Natural killer cell (primary cell): ENCODE results near the gene DOK6. TPM values are rescaled to one million over a fixed set of nuclear protein-coding genes. Genes with fewer than 3 reads are reported as not detected.

Source experiments
- ATAC-seq, 3 donors: fragments of 150-1000 bp in 2 of 3; fragments of 200-7000 bp in 1 of 3; cut with Tn5 transposase; 1 replicate in 1 of 3; 2 replicates in 2 of 3; pipeline ENCODE4 v1.10.0; 2021; ENCODE audit warnings: mild to moderate bottlenecking in 2 of 3, moderate library complexity in 2 of 3
- DNase-seq, 2 donors: peaks; one replicate each; pipeline versions ENCODE4 v3.0.0 to v3.0.0-alpha.2; 2013 to 2021; ENCODE audit warnings: mixed read lengths in 1 of 2
- H3K27ac ChIP-seq: one replicate; pipeline ENCODE4 v1.5.1; 2013; ENCODE audit warnings: mild to moderate bottlenecking, low read length
- H3K27me3 ChIP-seq: one replicate; pipeline ENCODE4 v1.6.1; 2013; ENCODE audit warnings: low read length; ENCODE audit not compliant: control insufficient read depth, insufficient read depth
- H3K36me3 ChIP-seq: one replicate; pipeline ENCODE4 v1.6.1; 2013; ENCODE audit warnings: low read length; ENCODE audit not compliant: control insufficient read depth, insufficient read depth
- H3K4me1 ChIP-seq: one replicate; pipeline ENCODE4 v1.6.1; 2013; ENCODE audit warnings: low read length; ENCODE audit not compliant: control insufficient read depth, insufficient read depth
- H3K4me3 ChIP-seq: one replicate; pipeline ENCODE4 v1.5.1; 2013; ENCODE audit warnings: low read length
- H3K9me3 ChIP-seq: one replicate; pipeline ENCODE4 v1.6.1; 2013; ENCODE audit warnings: low read length; ENCODE audit not compliant: control insufficient read depth, insufficient read depth
- H3K27ac Mint-ChIP-seq, 2 donors: one replicate each; pipeline ENCODE4 v1.8.0; 2022; ENCODE audit warnings: mild to moderate bottlenecking in 2 of 2, mixed read lengths in 2 of 2, moderate library complexity in 1 of 2
- H3K27me3 Mint-ChIP-seq, 2 donors: one replicate each; pipeline ENCODE4 v1.8.0; 2022; ENCODE audit warnings: low read depth in 2 of 2, mixed read lengths in 2 of 2
- H3K36me3 Mint-ChIP-seq: one replicate; pipeline ENCODE4 v1.8.0; 2022; ENCODE audit warnings: mixed read lengths
- H3K4me1 Mint-ChIP-seq, 2 donors: one replicate each; pipeline ENCODE4 v1.8.0; 2022; ENCODE audit warnings: mixed read lengths in 2 of 2
- H3K4me3 Mint-ChIP-seq: one replicate; pipeline ENCODE4 v1.8.0; 2022; ENCODE audit warnings: mild to moderate bottlenecking, moderate library complexity, mixed read lengths
- H3K9me3 Mint-ChIP-seq, 2 donors: one replicate each; pipeline ENCODE4 v1.8.0; 2022; ENCODE audit warnings: mixed read lengths in 2 of 2
- CTCF ChIP-seq: fragments of 200-600 bp; IDR thresholded peaks from one replicate; pipeline ENCODE4 v1.8.0; 2022; ENCODE audit warnings: antibody characterized with exemption
- WGBS: methylation state at CpG from one replicate; pipeline ENCODE4 v1.1.7; 2013; ENCODE audit warnings: missing lambda C conversion rate; ENCODE audit not compliant: insufficient coverage; 5-methylcytosine and 5-hydroxymethylcytosine counted together
- intact Hi-C: fragments of 100-400 bp; cut with micrococcal nuclease; formaldehyde crosslinking; loops from one replicate; pipeline ENCODE4 v1.14.2; 2022
- total RNA-seq, 4 donors: library from RNA; stranded (reverse); fragments of 120-200 nt in 1 of 4; gene quantifications; one replicate each; pipeline versions ENCODE4 v1.2.3 to v1.2.4, GENCODE V29; 2013 to 2022

DOK6 gene
- total RNA-seq, 3 donors from 2014 or later (not counting 1 experiment from before 2014, with no cell fraction given) = 0.02 TPM; not detected in 2

GRCh38 chr18:69808399-69808798, 407.7 kb downstream of the DOK6 start:
- Histone ChIP-seq H3K9me3 (no peaks in the 10 kb centered on the region), H3K36me3 (no peaks in the 10 kb centered on the region), H3K27ac (no peak overlapping the region), H3K27me3 (no peaks in the 10 kb centered on the region), H3K4me3 (no peak overlapping the region), H3K4me1 (no peaks in the 10 kb centered on the region)
- 100% methylated on average over 1 of the region's 2 CpGs for WGBS
- Mint-ChIP-seq H3K4me1 (peaks cover 11 to 13% of the 10 kb centered on the region in 2 donors), H3K9me3 (peaks cover 0 to 6% of the 10 kb centered on the region in 2 donors), H3K27ac (peak overlapping the region in 1 of 2 donors; percentile 7), H3K4me3 (no peak overlapping the region), H3K27me3 (no peaks in the 10 kb centered on the region), H3K36me3 (peaks cover 32% of the 10 kb centered on the region)
- intact Hi-C loops = no loop called here
- no peak for DNase-seq
- no peak for ATAC-seq
- TF ChIP-seq CTCF = no peak

GRCh38 chr18:69813559-69813958, 412.9 kb downstream of the DOK6 start:
- H3K27ac ChIP-seq = no peak overlapping the region
- no peaks in the 10 kb centered on the region for H3K36me3 ChIP-seq
- H3K27me3 ChIP-seq = no peaks in the 10 kb centered on the region
- no peak overlapping the region for H3K4me3 ChIP-seq
- Mint-ChIP-seq H3K4me3 (no peak overlapping the region), H3K4me1 (peaks cover 21 to 23% of the 10 kb centered on the region in 2 donors), H3K9me3 (peaks cover 0 to 6% of the 10 kb centered on the region in 2 donors), H3K27ac (no peak overlapping the region), H3K36me3 (peaks cover 32% of the 10 kb centered on the region), H3K27me3 (no peaks in the 10 kb centered on the region)
- no peak for ATAC-seq
- DNase-seq = no peak
- WGBS = no CpG with 5 or more reads among the region's 1 CpG
- no peaks in the 10 kb centered on the region for H3K9me3 ChIP-seq
- TF ChIP-seq CTCF = no peak
- H3K4me1 ChIP-seq = no peaks in the 10 kb centered on the region
- intact Hi-C loops = no loop called here

GRCh38 chr18:69814861-69815385, 414.2 kb downstream of the DOK6 start:
- no peak overlapping the region for H3K27ac ChIP-seq
- peaks cover 0 to 5% of the 10 kb centered on the region in 2 donors for H3K9me3 Mint-ChIP-seq
- no peaks in the 10 kb centered on the region for H3K27me3 Mint-ChIP-seq
- no peaks in the 10 kb centered on the region for H3K27me3 ChIP-seq
- H3K36me3 ChIP-seq = peaks cover 2% of the 10 kb centered on the region
- H3K27ac Mint-ChIP-seq = no peak overlapping the region
- peaks cover 20 to 23% of the 10 kb centered on the region in 2 donors for H3K4me1 Mint-ChIP-seq
- no peak overlapping the region for H3K4me3 ChIP-seq
- H3K36me3 Mint-ChIP-seq = peaks cover 34% of the 10 kb centered on the region
- TF ChIP-seq CTCF = no peak
- no peaks in the 10 kb centered on the region for H3K4me1 ChIP-seq
- 95% methylated on average over 2 of the region's 4 CpGs for WGBS
- DNase-seq (no peak), ATAC-seq (no peak)
- intact Hi-C loops = no loop called here
- no peaks in the 10 kb centered on the region for H3K9me3 ChIP-seq
- H3K4me3 Mint-ChIP-seq = no peak overlapping the region

- H3K27me3 Mint-ChIP-seq = no peaks in the 10 kb centered on the region
- peaks cover 36% of the 10 kb centered on the region for H3K36me3 Mint-ChIP-seq
- H3K27ac Mint-ChIP-seq = no peak overlapping the region
Observed at GRCh38 chr18:69817335-69817940, 416.8 kb downstream of the DOK6 start.

More at GRCh38 chr18:69817335-69817940, 416.8 kb downstream of the DOK6 start:
- H3K4me3 Mint-ChIP-seq = no peak overlapping the region
- intact Hi-C loops = no loop called here
- WGBS = 92% methylated on average over 3 of the region's 5 CpGs
- H3K4me1 Mint-ChIP-seq = peaks cover 10 to 17% of the 10 kb centered on the region in 2 donors
- H3K9me3 Mint-ChIP-seq = peaks cover 0 to 3% of the 10 kb centered on the region in 2 donors
- Histone ChIP-seq H3K9me3 (no peaks in the 10 kb centered on the region), H3K27me3 (no peaks in the 10 kb centered on the region), H3K36me3 (peaks cover 2% of the 10 kb centered on the region), H3K4me1 (no peaks in the 10 kb centered on the region), H3K4me3 (no peak overlapping the region), H3K27ac (no peak overlapping the region)
- no peak for TF ChIP-seq CTCF
- DNase-seq = no peak
- peak in 1 of 3 donors; percentile 41 for ATAC-seq
